H1 (cell line): ENCODE data around the gene CLGN. TPM values are rescaled to one million over a fixed set of nuclear protein-coding genes. Genes with fewer than 3 reads are reported as not detected.

Experiments used
- CTCF ChIA-PET: fragments of 300-600 bp; sonication (Branson Sonifier 250); formaldehyde crosslinking; loops from one replicate; lab custom pipeline; 2021; ENCODE audit not compliant: partially characterized antibody; lab: Charles Lee
- POLR2A ChIA-PET: fragments of 300-600 bp; sonication (Branson Sonifier 250); formaldehyde crosslinking; loops from one replicate; lab custom pipeline; 2021; ENCODE audit warnings: inconsistent platforms; ENCODE audit not compliant: partially characterized antibody; lab: Charles Lee
- DNase-seq, 2 experiments: peaks; one replicate each; pipeline versions ENCODE4 v3.0.0 to v3.0.0-alpha.2; 2010 to 2022; ENCODE audit warnings: low spot score in 2 of 2, low read depth in 1 of 2, mixed read lengths in 1 of 2
- FAIRE-seq: peaks from 2 replicates; lab custom pipeline; 2011; peaks lifted over from hg19 to GRCh38; lab: Jason Lieb, UNC
- H2AFZ ChIP-seq: 2 replicates; pipeline ENCODE4 v1.8.1; 2012; ENCODE audit warnings: low read length, inconsistent platforms
- H2AK5ac ChIP-seq: 2 replicates; pipeline ENCODE4 v1.6.1; 2013; ENCODE audit warnings: low read depth, low read length
- H2BK120ac ChIP-seq: replicated peaks from 2 replicates; pipeline ENCODE3; 2013; ENCODE audit warnings: low read depth, low read length, inconsistent platforms
- H2BK12ac ChIP-seq: 2 replicates; pipeline ENCODE4 v1.6.1; 2013; ENCODE audit warnings: low read depth, low read length
- H2BK15ac ChIP-seq: 2 replicates; pipeline ENCODE4 v1.6.1; 2013; ENCODE audit warnings: low read length
- H2BK20ac ChIP-seq: 2 replicates; pipeline ENCODE4 v1.6.1; 2013; ENCODE audit warnings: low read length
- H2BK5ac ChIP-seq: 2 replicates; pipeline ENCODE4 v1.6.1; 2013; ENCODE audit warnings: low read depth, low read length
- H3K14ac ChIP-seq: 2 replicates; pipeline ENCODE4 v1.6.1; 2013; ENCODE audit warnings: inconsistent platforms; ENCODE audit not compliant: insufficient read length
- H3K18ac ChIP-seq: 2 replicates; pipeline ENCODE4 v1.6.1; 2013; ENCODE audit warnings: low read length; ENCODE audit errors: extremely low read depth
- H3K23ac ChIP-seq: 2 replicates; pipeline ENCODE4 v1.6.1; 2013; ENCODE audit warnings: inconsistent platforms; ENCODE audit not compliant: insufficient read length
- H3K23me2 ChIP-seq: 2 replicates; pipeline ENCODE4 v1.6.1; 2013; ENCODE audit warnings: low read depth, low read length
- H3K27ac ChIP-seq: 2 replicates; pipeline ENCODE4 v1.6.1; 2011; ENCODE audit warnings: low read depth, low read length, inconsistent platforms
- H3K27me3 ChIP-seq, 4 experiments: replicated peaks in 1 of 4; 1 replicate in 1 of 4; 2 replicates in 3 of 4; pipeline versions ENCODE4 v1.6.1 to v1.8.1; 2011 to 2013; ENCODE audit warnings: low read length in 3 of 4, mild to moderate bottlenecking in 3 of 4, inconsistent platforms in 2 of 4, mixed read lengths in 2 of 4, moderate library complexity in 1 of 4; ENCODE audit not compliant: control insufficient read depth in 3 of 4, insufficient read depth in 3 of 4; ENCODE audit errors: extremely low read depth in 1 of 4
- H3K36me3 ChIP-seq, 4 experiments: 2 replicates each; pipeline versions ENCODE4 v1.6.1 to v1.8.1; 2011 to 2013; ENCODE audit warnings: mild to moderate bottlenecking in 4 of 4, low read length in 3 of 4, moderate library complexity in 2 of 4, control low read depth in 1 of 4, inconsistent platforms in 1 of 4; ENCODE audit not compliant: insufficient read depth in 4 of 4, control insufficient read depth in 2 of 4
- H3K4ac ChIP-seq: replicated peaks from 2 replicates; pipeline ENCODE3; 2013; ENCODE audit warnings: low read length, low read depth, mixed read lengths, inconsistent platforms; ENCODE audit not compliant: insufficient read length
- H3K4me1 ChIP-seq, 4 experiments: replicated peaks in 1 of 4; 1 replicate in 1 of 4; 2 replicates in 3 of 4; pipeline versions ENCODE4 v1.6.1 to v1.8.1; 2011 to 2013; ENCODE audit warnings: low read length in 3 of 4, inconsistent platforms in 2 of 4, mixed read lengths in 1 of 4; ENCODE audit not compliant: insufficient read depth in 4 of 4, control insufficient read depth in 3 of 4
- H3K4me2 ChIP-seq, 2 experiments: 2 replicates each; pipeline versions ENCODE4 v1.6.1 to v1.8.1; 2011 to 2013; ENCODE audit warnings: low read depth in 2 of 2, low read length in 2 of 2, control low read depth in 1 of 2, inconsistent platforms in 1 of 2, mild to moderate bottlenecking in 1 of 2; ENCODE audit not compliant: insufficient read depth in 1 of 2
- H3K4me3 ChIP-seq, 4 experiments: fragments of 200-600, 300-600 bp in 1 of 4; sonication (generic), shearing (Covaris generic), sonication (Bioruptor Twin) in 1 of 4; 2 replicates each; pipeline versions ENCODE4 v1.5.1 to v1.8.1; 2011 to 2016; ENCODE audit warnings: low read length in 4 of 4, low read depth in 3 of 4, control low read depth in 2 of 4, inconsistent platforms in 2 of 4, mild to moderate bottlenecking in 2 of 4, mixed read lengths in 1 of 4, moderate library complexity in 1 of 4; ENCODE audit not compliant: insufficient read depth in 2 of 4; ENCODE audit errors: extremely low read depth in 1 of 4
- H3K56ac ChIP-seq: replicated peaks from 2 replicates; pipeline ENCODE3; 2013; ENCODE audit warnings: low read depth, mild to moderate bottlenecking, mixed read lengths, low read length, inconsistent platforms; ENCODE audit not compliant: insufficient read length
- H3K79me1 ChIP-seq: 2 replicates; pipeline ENCODE4 v1.6.1; 2013; ENCODE audit warnings: low read depth, low read length, control low read depth
- H3K79me2 ChIP-seq, 2 experiments: 2 replicates each; pipeline versions ENCODE4 v1.6.1 to v1.8.1; 2012 to 2013; ENCODE audit warnings: low read length in 2 of 2, mild to moderate bottlenecking in 2 of 2, inconsistent platforms in 1 of 2; ENCODE audit not compliant: insufficient read depth in 2 of 2, control insufficient read depth in 1 of 2
- H3K9ac ChIP-seq, 4 experiments: replicated peaks in 1 of 4; 1 replicate in 1 of 4; 2 replicates in 3 of 4; pipeline versions ENCODE4 v1.6.1 to v1.8.1; 2011 to 2013; ENCODE audit warnings: low read depth in 3 of 4, low read length in 3 of 4, control low read depth in 2 of 4, mild to moderate bottlenecking in 2 of 4, moderate library complexity in 2 of 4, inconsistent platforms in 1 of 4; ENCODE audit errors: extremely low read depth in 1 of 4
- H3K9me3 ChIP-seq, 2 experiments: 2 replicates each; pipeline versions ENCODE4 v1.6.1 to v1.8.1; 2012 to 2013; ENCODE audit warnings: mild to moderate bottlenecking in 2 of 2, moderate library complexity in 2 of 2, control low read depth in 1 of 2, inconsistent platforms in 1 of 2, low read depth in 1 of 2, low read length in 1 of 2, mixed read lengths in 1 of 2; ENCODE audit not compliant: insufficient read depth in 2 of 2
- H4K20me1 ChIP-seq, 2 experiments: replicated peaks in 1 of 2; 2 replicates each; pipeline versions ENCODE3 to v1.8.1; 2011 to 2013; ENCODE audit warnings: inconsistent platforms in 2 of 2, low read length in 2 of 2, mild to moderate bottlenecking in 1 of 2; ENCODE audit not compliant: insufficient read depth in 2 of 2, control insufficient read depth in 1 of 2
- H4K5ac ChIP-seq: 2 replicates; pipeline ENCODE4 v1.6.1; 2013; ENCODE audit warnings: low read length, low read depth, mixed read lengths, inconsistent platforms; ENCODE audit not compliant: insufficient read length
- H4K8ac ChIP-seq: 2 replicates; pipeline ENCODE4 v1.8.0; 2013; ENCODE audit warnings: mild to moderate bottlenecking, moderate library complexity, low read length, inconsistent platforms; ENCODE audit not compliant: insufficient read depth; ENCODE audit errors: extremely low read depth
- H4K91ac ChIP-seq: replicated peaks from 2 replicates; pipeline ENCODE3; 2013; ENCODE audit warnings: low read length, mixed read lengths, inconsistent platforms; ENCODE audit not compliant: insufficient read length
- ASH2L ChIP-seq: fragments of 200-600, 300-600 bp; sonication (generic); IDR thresholded peaks from one replicate; pipeline ENCODE4 v1.7.1; 2017; ENCODE audit warnings: low read length
- BCL11A ChIP-seq, 2 experiments: IDR thresholded peaks; one replicate each; pipeline ENCODE4 v1.6.1; 2011; ENCODE audit warnings: low read depth in 2 of 2, low read length in 2 of 2, mild to moderate bottlenecking in 2 of 2
- CHD2 ChIP-seq: IDR thresholded peaks from 2 replicates; pipeline ENCODE4 v1.6.1; 2012; ENCODE audit warnings: low read length, improper control_type of control experiment
- FOSL1 ChIP-seq: IDR thresholded peaks from 2 replicates; pipeline ENCODE4 v1.6.1; 2011; ENCODE audit warnings: mild to moderate bottlenecking, low read depth, low read length, moderate library complexity; ENCODE audit not compliant: insufficient read depth
- KDM1A ChIP-seq: fragments of 200-600, 300-600 bp; sonication (generic); IDR thresholded peaks from 2 replicates; pipeline ENCODE4 v1.7.1; 2016; ENCODE audit warnings: mild to moderate bottlenecking, low read length, borderline replicate concordance
- MAFK ChIP-seq: IDR thresholded peaks from 2 replicates; pipeline ENCODE4 v1.6.1; 2012; ENCODE audit warnings: low read depth, mild to moderate bottlenecking, improper control_type of control experiment, low read length
- POLR2A ChIP-seq, 2 experiments: IDR thresholded peaks; 1 replicate in 1 of 2; 2 replicates in 1 of 2; pipeline ENCODE4 v1.6.1; 2011; ENCODE audit warnings: low read depth in 2 of 2, low read length in 2 of 2, mild to moderate bottlenecking in 2 of 2; ENCODE audit errors: control extremely low read depth in 1 of 2
- RFX5 ChIP-seq: IDR thresholded peaks from 2 replicates; pipeline ENCODE4 v1.6.1; 2011; ENCODE audit warnings: low read depth, low read length, improper control_type of control experiment, borderline replicate concordance
- SIX5 ChIP-seq: IDR thresholded peaks from 2 replicates; pipeline ENCODE4 v1.6.1; 2011; ENCODE audit warnings: mild to moderate bottlenecking, low read depth, low read length
- SP2 ChIP-seq: IDR thresholded peaks from 2 replicates; pipeline ENCODE4 v1.6.1; 2012; ENCODE audit warnings: mild to moderate bottlenecking, low read length, inconsistent platforms
- TBP ChIP-seq: IDR thresholded peaks from 2 replicates; pipeline ENCODE4 v1.6.1; 2011; ENCODE audit warnings: low read depth, low read length, improper control_type of control experiment
- WGBS, 2 experiments: shearing (Covaris generic) in 1 of 2; methylation state at CpG; one replicate each; pipeline versions ENCODE4 v1.1.6 to v1.1.7; 2013 to 2015; ENCODE audit warnings: low lambda C conversion rate in 2 of 2, mixed read lengths in 2 of 2, inconsistent platforms in 1 of 2, low coverage in 1 of 2, missing lambda C conversion rate in 1 of 2; ENCODE audit not compliant: insufficient replicate concordance in 2 of 2, insufficient coverage in 1 of 2, insufficient read length in 1 of 2; ENCODE audit errors: extremely low coverage in 1 of 2, missing lambda C conversion rate in 1 of 2; 5-methylcytosine and 5-hydroxymethylcytosine counted together
- polyA plus RNA-seq, 7 experiments: library from polyadenylated mRNA; depleted of rRNA in 3 of 7; stranded (reverse) in 5 of 7; unstranded in 2 of 7; fragments of >200 nt in 5 of 7; fragments of 200-250 nt in 2 of 7; gene quantifications; 1 replicate in 5 of 7; 2 replicates in 1 of 7; 4 replicates in 1 of 7; pipeline versions ENCODE4 v1.2.1 to v1.2.3, GENCODE V29; 2011 to 2013; ENCODE audit warnings: missing spikeins in 2 of 7, mixed read lengths in 2 of 7
- total RNA-seq: library from RNA; stranded (reverse); fragmentation: NEBNext Ultra II Directional; extraction: Animal tissue kit (Norgen Biotek cat#: 25700); gene quantifications from 2 replicates; pipeline ENCODE4 v1.2.1, GENCODE V29; 2021
- TF ChIP-seq, protein P1 (sequence below): IDR thresholded peaks from 2 replicates; pipeline ENCODE4 v1.6.1; 2011; ENCODE audit warnings: low read length, improper control_type of control experiment
- TF ChIP-seq, protein P2 (sequence below): IDR thresholded peaks from 2 replicates; pipeline ENCODE4 v1.6.1; 2012; ENCODE audit warnings: inconsistent platforms

Gene CLGN
- total and polyA plus RNA-seq, 2 of the 8 experiments (the other 6 are each of a cell fraction or from before 2014, with no cell fraction given) = 1.7 to 3.1 TPM

DNA sequence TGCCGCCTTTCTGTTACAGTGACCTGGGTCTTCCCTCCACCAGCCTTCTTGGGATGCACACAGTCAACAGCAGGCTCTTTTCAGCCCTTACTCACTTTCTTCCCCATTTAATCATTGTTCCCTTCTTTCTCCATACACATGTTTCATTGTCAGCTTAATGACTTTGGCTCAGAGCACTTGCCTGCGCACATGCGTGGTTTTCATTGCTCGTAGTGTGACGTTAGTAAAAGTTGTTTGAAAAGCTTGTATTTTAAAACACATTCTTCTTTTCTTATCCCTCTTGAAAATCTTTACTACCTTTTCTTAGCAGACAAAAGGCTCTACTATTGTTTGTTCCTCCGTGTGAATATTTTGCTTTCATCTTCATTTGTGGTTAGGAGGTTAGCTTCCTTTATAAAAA lies 73.7 kb downstream of the CLGN start:
- ChIA-PET CTCF (interaction anchor here (0.6 to 1.9 kb wide), 4 partner anchors 10 to 64 kb away, joined by 3 to 6 read pairs (median 3); no protein-coding TSS in a partner anchor), POLR2A (interaction anchor here (1.0 to 2.0 kb wide), 3 partner anchors 20 to 170 kb away, joined by 3 to 4 read pairs (median 3); partner anchors contain the start of genes ELMOD2 and SCOC)
- no peak overlapping the region; the same call in 1 of the 2 replicates for H3K18ac ChIP-seq
- H3K4me3 ChIP-seq = no peak overlapping the region
- H3K23ac ChIP-seq = no peak overlapping the region
- H3K4ac ChIP-seq = no peak overlapping the region
- H3K79me1 ChIP-seq = no peaks in the 10 kb centered on the region
- H3K9ac ChIP-seq = no peak overlapping the region
- H3K27me3 ChIP-seq = peaks cover 0 to 2% (median under 1%) of the 10 kb centered on the region in 4 experiments; a peak in 3 of 7 replicates
- H4K8ac ChIP-seq = no peak overlapping the region
- H3K9me3 ChIP-seq = no peaks in the 10 kb centered on the region
- no peak overlapping the region for H2BK15ac ChIP-seq
- no peak overlapping the region for H4K91ac ChIP-seq
- no peak overlapping the region for H2BK12ac ChIP-seq
- H4K5ac ChIP-seq = no peak overlapping the region
- no peak overlapping the region for H2BK120ac ChIP-seq
- FAIRE-seq (no peak), DNase-seq (no peak)
- H3K79me2 ChIP-seq = no peaks in the 10 kb centered on the region
- 90% methylated on average over 6 of the region's 6 CpGs; no CpG with 5 or more reads in 1 of the 2 experiments for WGBS, 2 experiments
- no peak overlapping the region for H2BK5ac ChIP-seq
- peaks cover 0 to 8% (median 4%) of the 10 kb centered on the region in 4 experiments; a peak in 3 of 7 replicates for H3K4me1 ChIP-seq
- no peak overlapping the region for H3K27ac ChIP-seq
- H4K20me1 ChIP-seq = no peaks in the 10 kb centered on the region
- H3K36me3 ChIP-seq = no peaks in the 10 kb centered on the region
- no peak overlapping the region for H3K14ac ChIP-seq
- no peak overlapping the region for H2AK5ac ChIP-seq
- no peak overlapping the region for H3K56ac ChIP-seq
- H2BK20ac ChIP-seq = no peak overlapping the region
- H3K23me2 ChIP-seq = 0 out of 2 replicates have a peak, but pooled peaks cover 3% of the 10 kb centered on the region
- 0 out of 2 replicates have a peak overlapping the region, but pooled peaks have one; percentile 9 for H2AFZ ChIP-seq
- no peak overlapping the region for H3K4me2 ChIP-seq
- TF ChIP-seq FOSL1 (no peak), MAFK (no peak), KDM1A (no peak), BCL11A (IDR thresholded peaks at IDR 0.05; ENCODE audit: low read depth in 2 of 2, low read length in 2 of 2) (no peak), SP2 (no peak), POLR2A (IDR thresholded peaks at IDR 0.05; ENCODE audit: control extremely low read depth in 1 of 2, low read depth in 2 of 2, low read length in 2 of 2) (no peak), TBP (no peak), CHD2 (no peak), SIX5 (no peak), RFX5 (no peak), ASH2L (no peak)
- TF ChIP-seq, protein P1, sequence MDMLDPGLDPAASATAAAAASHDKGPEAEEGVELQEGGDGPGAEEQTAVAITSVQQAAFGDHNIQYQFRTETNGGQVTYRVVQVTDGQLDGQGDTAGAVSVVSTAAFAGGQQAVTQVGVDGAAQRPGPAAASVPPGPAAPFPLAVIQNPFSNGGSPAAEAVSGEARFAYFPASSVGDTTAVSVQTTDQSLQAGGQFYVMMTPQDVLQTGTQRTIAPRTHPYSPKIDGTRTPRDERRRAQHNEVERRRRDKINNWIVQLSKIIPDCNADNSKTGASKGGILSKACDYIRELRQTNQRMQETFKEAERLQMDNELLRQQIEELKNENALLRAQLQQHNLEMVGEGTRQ = no peak
- TF ChIP-seq, protein P2, sequence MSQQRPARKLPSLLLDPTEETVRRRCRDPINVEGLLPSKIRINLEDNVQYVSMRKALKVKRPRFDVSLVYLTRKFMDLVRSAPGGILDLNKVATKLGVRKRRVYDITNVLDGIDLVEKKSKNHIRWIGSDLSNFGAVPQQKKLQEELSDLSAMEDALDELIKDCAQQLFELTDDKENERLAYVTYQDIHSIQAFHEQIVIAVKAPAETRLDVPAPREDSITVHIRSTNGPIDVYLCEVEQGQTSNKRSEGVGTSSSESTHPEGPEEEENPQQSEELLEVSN = no peak
